HG02571 (cell line): Measurements from ENCODE around the gene GPR87.

Source experiments
- ATAC-seq: cut with Tn5 transposase; IDR thresholded peaks from one replicate; pipeline ENCODE4 v1.9.1; 2021; ENCODE audit warnings: mild to moderate bottlenecking, moderate library complexity; ENCODE audit not compliant: unreplicated experiment

Gene GPR87

DNA sequence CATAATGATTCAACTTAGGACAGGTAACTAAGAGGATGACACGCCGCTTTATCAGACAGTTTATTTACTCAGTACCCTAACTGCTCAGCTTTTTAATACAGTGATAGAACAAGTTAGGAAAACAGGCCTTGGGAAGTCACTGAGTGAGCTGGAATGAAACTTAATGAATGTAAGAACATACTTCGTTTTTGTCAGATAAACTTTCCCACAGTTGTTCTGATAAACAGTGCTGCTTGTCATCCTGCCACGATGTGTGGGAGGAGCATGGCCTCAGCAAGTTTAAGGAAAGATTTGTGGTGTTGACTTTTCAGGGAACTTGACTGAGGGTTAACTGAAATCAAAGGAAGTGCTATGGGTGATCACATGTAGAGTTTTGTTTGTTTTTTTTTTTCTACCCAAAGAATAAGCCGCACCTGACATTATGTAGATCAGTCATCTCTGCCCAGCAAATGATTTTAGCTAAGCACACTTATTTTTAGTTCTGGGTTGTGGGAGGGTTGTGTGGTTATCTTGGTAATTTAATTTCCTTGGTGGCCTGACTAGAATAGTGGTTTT, 32.6 kb downstream of the GPR87 start:
- no peak for ATAC-seq

DNA sequence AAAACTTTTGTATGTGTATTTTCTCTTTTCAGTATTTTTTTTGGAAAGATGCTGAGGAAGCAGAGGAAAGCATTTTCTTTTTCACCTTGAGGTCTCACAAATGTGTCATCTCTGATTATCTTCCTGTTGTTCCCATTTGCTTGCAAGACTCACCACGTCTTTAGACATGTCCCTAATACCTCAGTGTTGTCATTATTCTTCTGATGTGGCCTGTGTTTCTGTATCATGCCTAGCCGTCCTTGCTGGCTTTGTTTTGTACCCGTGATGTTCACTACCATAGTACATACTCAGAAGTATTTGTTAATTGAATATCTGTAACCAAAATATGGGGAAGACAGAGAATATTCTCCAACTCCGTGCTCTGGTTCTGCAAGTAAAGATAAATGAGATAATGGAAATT, 33.2 kb downstream of the GPR87 start:
- ATAC-seq = no peak

GRCh38 chr3:151282921-151283320, 33.7 kb downstream of the GPR87 start:
- ATAC-seq = peak; percentile 46

DNA sequence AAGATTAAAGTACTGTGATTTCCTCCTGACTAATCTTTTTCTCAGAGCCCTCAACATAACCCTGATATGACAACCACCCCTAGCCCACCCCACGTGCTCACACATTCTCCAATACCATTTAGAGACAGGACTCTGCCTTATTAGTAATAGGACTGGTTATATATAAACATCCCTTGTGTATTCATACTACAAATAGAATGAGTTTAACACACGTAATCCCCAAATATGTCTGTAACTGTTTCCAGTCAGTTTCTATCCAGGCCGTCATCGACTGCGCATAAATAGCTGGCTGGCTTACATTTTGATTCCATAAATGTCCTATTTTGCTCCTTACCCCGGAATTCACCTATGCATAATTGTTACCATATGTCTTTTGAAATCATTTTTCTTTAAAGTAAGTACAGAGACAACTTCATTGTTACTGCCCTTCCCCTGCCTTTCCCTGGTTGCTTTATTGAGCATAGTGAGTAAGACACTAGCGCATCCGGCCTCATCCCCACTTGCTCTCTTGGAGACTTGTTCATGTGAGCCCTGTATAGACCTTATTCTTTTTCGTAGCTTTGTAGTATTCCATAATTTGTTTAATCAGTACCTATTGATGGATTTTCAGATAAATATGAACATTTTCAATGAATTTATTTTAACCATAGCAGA, 34.8 kb downstream of the GPR87 start:
- no peak for ATAC-seq

GRCh38 chr3:151278230-151278629, 38.4 kb downstream of the GPR87 start, which contains the start of gene P2RY14:
TSS of gene P2RY14 (minus strand) at chr3:151278542. CDS start at chr3:151214316, 64,226 bp downstream.
- ATAC-seq = no peak

DNA sequence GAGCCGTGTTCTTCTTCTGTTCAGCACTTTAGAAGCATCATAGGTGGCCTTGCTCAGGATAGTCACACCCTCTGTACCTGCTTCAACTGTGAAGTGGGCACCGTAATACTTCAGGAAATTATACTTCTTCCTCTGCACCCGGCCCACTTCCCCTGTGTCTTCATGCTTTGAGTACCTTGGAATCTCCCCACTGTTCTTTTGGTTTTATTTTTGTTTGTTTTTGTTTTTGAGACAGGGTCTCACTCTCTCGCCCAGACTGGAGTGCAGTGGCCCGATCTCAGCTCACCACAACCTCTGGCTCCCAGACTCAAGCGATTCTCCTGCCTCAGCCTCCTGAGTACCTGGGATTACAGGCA, 40.0 kb downstream of the GPR87 start:
- no peak for ATAC-seq

- no peak for ATAC-seq
Observed at GRCh38 chr3:151276038-151276686, 40.5 kb downstream of the GPR87 start.

GRCh38 chr3:151275091-151275490, 41.5 kb downstream of the GPR87 start:
- ATAC-seq = no peak

GRCh38 chr3:151269631-151270030, 47.0 kb downstream of the GPR87 start:
- ATAC-seq = no peak

- ATAC-seq = peak; percentile 35
Observed at GRCh38 chr3:151268267-151269235, 48.1 kb downstream of the GPR87 start.

- ATAC-seq = no peak
Observed at GRCh38 chr3:151267066-151267465, 49.6 kb downstream of the GPR87 start.

- ATAC-seq = peak; percentile 99
Observed at GRCh38 chr3:151265866-151266265, 50.8 kb downstream of the GPR87 start.

DNA sequence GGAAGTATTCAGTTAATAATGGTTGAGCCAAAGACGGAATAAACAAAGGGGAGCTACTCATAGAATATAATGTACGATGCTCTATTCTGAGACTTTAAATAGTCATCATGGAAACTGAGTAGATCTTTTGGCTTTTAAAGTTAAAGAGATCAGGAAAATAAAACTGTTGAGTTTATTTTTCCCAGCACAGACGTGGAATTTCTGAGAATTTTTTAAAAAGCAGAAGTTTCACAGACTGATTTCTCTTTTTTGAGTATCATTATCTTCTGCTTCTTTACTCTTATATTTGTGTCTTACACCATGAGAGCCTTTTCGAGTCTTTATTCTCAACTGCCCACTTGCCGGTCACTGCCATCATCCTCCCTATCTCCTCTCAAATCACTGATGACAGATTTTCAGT, 51.5 kb downstream of the GPR87 start:
- ATAC-seq = no peak

DNA sequence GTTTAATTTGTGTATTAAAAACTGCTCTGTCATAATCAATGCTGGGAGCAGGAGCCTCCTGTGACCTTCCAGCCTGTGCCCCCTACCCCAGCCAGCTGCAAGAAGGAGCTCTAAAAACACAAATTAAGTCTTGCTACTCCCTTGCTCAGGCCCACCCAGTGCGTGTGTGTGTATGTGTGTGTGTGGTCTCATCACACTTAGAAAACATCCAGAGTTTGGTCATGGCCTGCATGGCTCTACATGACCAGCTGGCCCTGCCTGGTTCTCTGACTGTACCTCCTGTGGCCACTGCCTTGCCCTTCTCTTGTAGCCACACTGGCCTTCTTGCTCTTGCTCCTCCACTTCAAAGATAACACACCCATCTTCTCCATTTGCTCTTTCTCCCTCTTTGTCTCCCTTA, 52.0 kb downstream of the GPR87 start:
- no peak for ATAC-seq

DNA sequence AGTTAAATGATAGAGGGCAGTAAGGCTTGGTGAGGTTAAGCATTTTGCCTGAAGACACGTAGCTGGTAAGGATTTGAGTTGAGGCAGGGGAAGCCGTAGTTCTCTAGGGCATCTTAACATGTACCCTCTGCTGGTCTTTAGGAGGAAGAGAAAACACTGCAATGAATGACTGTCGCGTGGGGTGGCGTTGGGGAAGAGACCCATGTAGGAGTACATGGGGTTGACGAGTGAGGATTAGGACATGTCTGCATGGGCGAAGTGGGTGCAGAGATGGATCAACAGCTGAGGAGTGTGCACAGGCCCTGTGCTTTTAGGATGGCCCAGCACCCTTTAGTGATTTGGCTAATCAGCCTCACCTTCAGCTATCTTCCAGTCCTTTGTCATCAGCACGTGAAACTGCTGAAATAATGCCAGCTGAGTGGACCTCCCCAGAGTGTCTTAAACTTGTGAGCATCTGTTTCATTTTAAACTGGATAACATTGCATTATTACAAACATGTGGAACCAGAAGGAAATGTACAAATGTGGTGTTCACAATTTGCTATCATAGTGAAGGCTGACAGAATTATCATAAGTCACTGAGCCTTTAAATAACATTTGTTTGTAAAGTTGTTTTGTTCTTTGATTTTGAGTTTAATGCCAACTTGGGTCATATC, 53.6 kb downstream of the GPR87 start:
- no peak for ATAC-seq

DNA sequence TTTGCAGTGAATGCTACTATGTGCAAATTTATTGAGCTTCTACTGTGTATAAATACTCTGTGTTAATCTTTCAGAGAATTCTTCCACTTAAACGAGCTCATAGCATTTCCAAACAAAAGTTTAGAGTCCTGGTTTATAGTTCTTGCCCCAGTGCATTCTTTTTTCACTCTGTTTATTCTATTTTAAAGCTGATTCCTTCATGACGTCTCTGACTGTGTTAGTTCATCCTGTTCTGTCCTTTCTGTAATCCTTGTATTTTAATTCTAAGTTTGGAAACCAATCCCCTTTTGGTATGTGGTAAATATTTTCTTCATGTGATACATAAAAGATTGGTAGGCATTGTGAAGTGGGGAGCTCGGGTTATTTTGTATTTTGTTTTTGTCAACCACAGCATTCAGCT, 57.0 kb downstream of the GPR87 start:
- no peak for ATAC-seq

DNA sequence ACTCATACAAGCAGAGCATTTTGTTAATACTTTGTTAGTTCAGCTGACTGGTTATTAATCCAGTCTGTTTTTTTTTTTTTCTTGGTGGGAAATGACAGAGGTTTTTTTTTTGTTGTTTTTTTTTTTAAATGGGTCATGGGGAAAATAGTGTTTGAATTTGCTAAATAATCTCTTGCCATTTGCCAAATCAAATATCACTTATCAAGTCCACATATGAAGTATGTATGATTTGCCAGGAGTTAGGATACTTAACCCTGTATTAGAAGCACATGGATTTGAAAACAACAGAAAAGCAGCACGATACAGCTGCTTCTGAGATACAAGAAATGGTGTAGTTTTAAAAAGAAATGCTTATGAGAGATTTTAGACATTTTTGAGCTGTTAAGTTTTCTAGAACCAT, 59.9 kb downstream of the GPR87 start:
- no peak for ATAC-seq

- no peak for ATAC-seq
Observed at GRCh38 chr3:151248772-151249337, 67.8 kb downstream of the GPR87 start.
